Cardiac septum (tissue), 1 donor: ENCODE results near the gene HTR1B. TPM values are rescaled to one million over a fixed set of nuclear protein-coding genes. Genes with fewer than 3 reads are reported as not detected.

Experiments
- DNase-seq: peaks from one replicate; pipeline ENCODE4 v3.0.0-alpha.2; 2020; ENCODE audit warnings: low spot score
- intact Hi-C: fragments of 100-400 bp; cut with DNase I; formaldehyde crosslinking; loops from one replicate; pipeline ENCODE4 v1.14.0; 2022
- total RNA-seq: library from RNA; stranded (reverse); fragmentation: NEBNext Ultra II Directional; extraction: Animal tissue kit (Norgen Biotek cat#: 25700); gene quantifications from one replicate; pipeline ENCODE4 v1.2.1, GENCODE V29; 2021
- donor health status: DM: no; HTN: no; CAD: no.

HTR1B gene
- total RNA-seq, 1 donor from 2014 or later = 0.11 TPM

GRCh38 chr6:77458421-77458820 lies 4.9 kb downstream of the HTR1B start:
- DNase-seq = no peak
- intact Hi-C loops = loop anchor here (5.0 to 10.0 kb wide), 2 partner anchors 574 to 1526 kb away; no protein-coding TSS in a partner anchor

GRCh38 chr6:77457720-77458349 lies 5.5 kb downstream of the HTR1B start:
- intact Hi-C loops = loop anchor here (5.0 to 10.0 kb wide), 2 partner anchors 573 to 1526 kb away; no protein-coding TSS in a partner anchor
- DNase-seq = no peak

GRCh38 chr6:77456531-77457248 lies 6.6 kb downstream of the HTR1B start:
- intact Hi-C loops = loop anchor here (5.0 to 10.0 kb wide), 2 partner anchors 572 to 1524 kb away; no protein-coding TSS in a partner anchor
- DNase-seq = no peak

GRCh38 chr6:77455271-77455670 lies 8.0 kb downstream of the HTR1B start:
- intact Hi-C loops = loop anchor here (5.0 to 10.0 kb wide), 2 partner anchors 570 to 1523 kb away; no protein-coding TSS in a partner anchor
- no peak for DNase-seq

GRCh38 chr6:77454386-77454785 lies 8.9 kb downstream of the HTR1B start:
- intact Hi-C loops = loop anchor here (10.0 kb wide), 1 partner anchor 570 kb away; no protein-coding TSS in a partner anchor
- DNase-seq = no peak

GRCh38 chr6:77451466-77451865 lies 11.8 kb downstream of the HTR1B start:
- intact Hi-C loops = loop anchor here (10.0 kb wide), 1 partner anchor 567 kb away; no protein-coding TSS in a partner anchor
- no peak for DNase-seq

- intact Hi-C loops = loop anchor here (10.0 kb wide), 1 partner anchor 566 kb away; no protein-coding TSS in a partner anchor
Observed at GRCh38 chr6:77450924-77451323, 12.4 kb downstream of the HTR1B start.

GRCh38 chr6:77448546-77448945 lies 14.7 kb downstream of the HTR1B start:
- intact Hi-C loops = no loop called here
- DNase-seq = no peak

More at GRCh38 chr6:77450924-77451323, 12.4 kb downstream of the HTR1B start:
- no peak for DNase-seq

- intact Hi-C loops = no loop called here
- DNase-seq = no peak
Observed at GRCh38 chr6:77447254-77447653, 16.0 kb downstream of the HTR1B start.

GRCh38 chr6:77446249-77446648 lies 17.0 kb downstream of the HTR1B start:
- DNase-seq = no peak
- intact Hi-C loops = no loop called here

GRCh38 chr6:77445214-77445613 lies 18.1 kb downstream of the HTR1B start:
- intact Hi-C loops = no loop called here
- no peak for DNase-seq

- intact Hi-C loops = no loop called here
- DNase-seq = no peak
Observed at GRCh38 chr6:77440206-77440976, 22.9 kb downstream of the HTR1B start.

- intact Hi-C loops = no loop called here
- DNase-seq = no peak
Observed at GRCh38 chr6:77433888-77434287, 29.4 kb downstream of the HTR1B start.

GRCh38 chr6:77430504-77430903 lies 32.8 kb downstream of the HTR1B start:
- DNase-seq = no peak
- intact Hi-C loops = no loop called here

GRCh38 chr6:77425671-77426070 lies 37.6 kb downstream of the HTR1B start:
- DNase-seq = no peak
- intact Hi-C loops = no loop called here

GRCh38 chr6:77425216-77425615 lies 38.1 kb downstream of the HTR1B start:
- DNase-seq = no peak
- intact Hi-C loops = no loop called here

- intact Hi-C loops = no loop called here
- no peak for DNase-seq
Observed at GRCh38 chr6:77424761-77425160, 38.5 kb downstream of the HTR1B start.

- DNase-seq = no peak
- intact Hi-C loops = no loop called here
Observed at GRCh38 chr6:77416839-77417238, 46.5 kb downstream of the HTR1B start.

- DNase-seq = no peak
- intact Hi-C loops = no loop called here
Observed at GRCh38 chr6:77415706-77416105, 47.6 kb downstream of the HTR1B start.
